ENCODE measurements around the gene TEKT4. TPM values are rescaled to one million over a fixed set of nuclear protein-coding genes. Genes with fewer than 3 reads are reported as not detected.
"Not testable (repeated sequence)": the region's sequence is repeated elsewhere in the genome, so short reads cannot be mapped to it uniquely, and the experiment has no call there.

The TEKT4 gene
- total RNA-seq, 8 experiments from 2014 or later: 0.05 to 0.43 (median 0.33) TPM; not detected in 5

GRCh38 chr2:94880507-94880906, 9.3 kb downstream of the TEKT4 start:
- Histone ChIP-seq H3K4me3 (no peak overlapping the region), H3K4me1 (replicated peaks in 1 of 2) (no peaks in the 10 kb centered on the region), H3K27ac (no peak overlapping the region)
- no peak for ATAC-seq (replicated peaks in 6 of 8)
- in situ Hi-C loops (cut with MboI; ENCODE audit: low pct_unique_long_range_greater_than_20kb in 2 of 9, low sequenced_read_pairs in 9 of 9, unreplicated experiment in 9 of 9): no loop called here
- WGBS, 10 experiments: no CpG with 5 or more reads among the region's 8 CpGs

GRCh38 chr2:94881070-94881469, 9.8 kb downstream of the TEKT4 start:
- Histone ChIP-seq H3K4me3 (no peak overlapping the region), H3K4me1 (replicated peaks in 1 of 2) (no peaks in the 10 kb centered on the region), H3K27ac (no peak overlapping the region)
- in situ Hi-C loops (cut with MboI; ENCODE audit: low pct_unique_long_range_greater_than_20kb in 2 of 9, low sequenced_read_pairs in 9 of 9, unreplicated experiment in 9 of 9): no loop called here
- no peak for ATAC-seq (replicated peaks in 6 of 8)
- WGBS, 10 experiments: 20 to 60% (median 20%) methylated on average over 1 of the region's 6 CpGs; no CpG with 5 or more reads in 7 of the 10 experiments

- ATAC-seq (replicated peaks in 6 of 8): no peak
- in situ Hi-C loops (cut with MboI; ENCODE audit: low pct_unique_long_range_greater_than_20kb in 2 of 9, low sequenced_read_pairs in 9 of 9, unreplicated experiment in 9 of 9): no loop called here
- no peaks in the 10 kb centered on the region for H3K4me1 ChIP-seq (replicated peaks in 1 of 2)
Measured at GRCh38 chr2:94890234-94890633, 19.0 kb downstream of the TEKT4 start.

GRCh38 chr2:94895273-94895672, 24.0 kb downstream of the TEKT4 start:
- H3K4me3 ChIP-seq; H3K4me1 ChIP-seq (replicated peaks in 1 of 2); ATAC-seq (replicated peaks in 6 of 8); in situ Hi-C loops (cut with MboI; ENCODE audit: low pct_unique_long_range_greater_than_20kb in 2 of 9, low sequenced_read_pairs in 9 of 9, unreplicated experiment in 9 of 9); H3K27ac ChIP-seq: not testable (repeated sequence)
- WGBS, 10 experiments: 18 to 100% (median 63%) methylated on average over 1 to 6 of the region's 7 CpGs; no CpG with 5 or more reads in 2 of the 10 experiments

More at GRCh38 chr2:94890234-94890633, 19.0 kb downstream of the TEKT4 start:
- WGBS, 10 experiments: 0 to 40% (median 10%) methylated on average over 1 to 2 of the region's 4 CpGs; no CpG with 5 or more reads in 5 of the 10 experiments
- H3K27ac ChIP-seq: no peak overlapping the region
- no peak overlapping the region for H3K4me3 ChIP-seq

- ATAC-seq (replicated peaks in 6 of 8); H3K4me3 ChIP-seq; H3K4me1 ChIP-seq (replicated peaks in 1 of 2); H3K27ac ChIP-seq; in situ Hi-C loops (cut with MboI; ENCODE audit: low pct_unique_long_range_greater_than_20kb in 2 of 9, low sequenced_read_pairs in 9 of 9, unreplicated experiment in 9 of 9): not testable (repeated sequence)
- 0% methylated on average over 2 of the region's 4 CpGs; no CpG with 5 or more reads in 9 of the 10 experiments for WGBS, 10 experiments
Measured at GRCh38 chr2:94906976-94907375, 35.7 kb downstream of the TEKT4 start.

- H3K4me1 ChIP-seq (replicated peaks in 1 of 2): no peaks in the 10 kb centered on the region
- in situ Hi-C loops (cut with MboI; ENCODE audit: low pct_unique_long_range_greater_than_20kb in 2 of 9, low sequenced_read_pairs in 9 of 9, unreplicated experiment in 9 of 9): no loop called here
- 0 to 81% (median 38%) methylated on average over 1 to 10 of the region's 11 CpGs for WGBS, 10 experiments
- H3K27ac ChIP-seq: no peak overlapping the region
- no peak for ATAC-seq (replicated peaks in 6 of 8)
- H3K4me3 ChIP-seq: no peak overlapping the region
Measured at GRCh38 chr2:94923196-94923595, 52.0 kb downstream of the TEKT4 start.

- in situ Hi-C loops (cut with MboI; ENCODE audit: low pct_unique_long_range_greater_than_20kb in 2 of 9, low sequenced_read_pairs in 9 of 9, unreplicated experiment in 9 of 9); H3K27ac ChIP-seq; H3K4me3 ChIP-seq; ATAC-seq (replicated peaks in 6 of 8); H3K4me1 ChIP-seq (replicated peaks in 1 of 2): not testable (repeated sequence)
- WGBS, 10 experiments: 0 to 36% (median 8%) methylated on average over 1 to 2 of the region's 2 CpGs; no CpG with 5 or more reads in 2 of the 10 experiments
Measured at GRCh38 chr2:94924999-94925398, 53.8 kb downstream of the TEKT4 start.

Other genes starting within 250 kb of the TEKT4 start
- 10 to 100 TPM in 2 of 8 experiments, 1 to 10 TPM in 4, under 1 TPM in 2; 0.41 to 62.2 (median 2.1) TPM for gene MAL, start 154.3 kb downstream of the TEKT4 start, total RNA-seq